Prostate gland (tissue), 2 donors: Measurements from ENCODE around the gene SHROOM4.

ENCODE experiments used
- CTCF ChIP-seq, 4 experiments: fragments of 200-600 bp in 2 of 4; fragments of 450-650 bp in 2 of 4; sonication (generic) in 2 of 4; IDR thresholded peaks; 1 replicate in 3 of 4; 2 replicates in 1 of 4; pipeline ENCODE4 v1.5.1; 2016 to 2019; ENCODE audit warnings: antibody characterized with exemption in 4 of 4, mild to moderate bottlenecking in 2 of 4, moderate library complexity in 2 of 4
- POLR2A ChIP-seq: fragments of 450-650 bp; IDR thresholded peaks from one replicate; pipeline ENCODE4 v1.6.1; 2016; ENCODE audit warnings: antibody characterized with exemption, mild to moderate bottlenecking
- POLR2AphosphoS5 ChIP-seq: sonication (generic); formaldehyde crosslinking; IDR thresholded peaks from one replicate; pipeline ENCODE4 v1.6.1; 2017; ENCODE audit warnings: antibody characterized with exemption

- TF ChIP-seq CTCF (IDR thresholded peaks at IDR 0.05), result no peak
- no peak for TF ChIP-seq POLR2A
- TF ChIP-seq POLR2AphosphoS5, result no peak
These were observed 14.0 kb upstream of the SHROOM4 start for GRCh38 chrX:50827996-50828395.
